SH-SY5Y (cell line): Measurements from ENCODE around the gene TASP1.

Source experiments
- GATA2 ChIP-seq: IDR thresholded peaks from 2 replicates; pipeline ENCODE4 v1.6.1; 2011; ENCODE audit warnings: mild to moderate bottlenecking, low read depth, low read length
- GATA3 ChIP-seq: IDR thresholded peaks from 2 replicates; pipeline ENCODE4 v1.6.1; 2011; ENCODE audit warnings: low read depth, mild to moderate bottlenecking, low read length, moderate library complexity

- TF ChIP-seq GATA3 (no peak), GATA2 (no peak)
Observed at GRCh38 chr20:13355941-13356486, 282.7 kb downstream of the TASP1 start.
